Upper lobe of right lung (tissue), 1 donor: Measurements from ENCODE around the gene CDC14C. TPM values are rescaled to one million over a fixed set of nuclear protein-coding genes. Genes with fewer than 3 reads are reported as not detected.

Experiments used
- ATAC-seq: fragments of 200-7000 bp; cut with Tn5 transposase; one replicate; pipeline ENCODE4 v1.9.1; 2020; ENCODE audit warnings: mild to moderate bottlenecking, moderate library complexity
- DNase-seq: peaks from one replicate; pipeline ENCODE4 v3.0.0-alpha.2; 2020
- H3K27ac ChIP-seq: fragments of 200-600 bp; one replicate; pipeline ENCODE4 v1.8.0; 2022
- H3K27me3 ChIP-seq: fragments of 200-600 bp; one replicate; pipeline ENCODE4 v1.8.0; 2022; ENCODE audit warnings: mild to moderate bottlenecking
- H3K36me3 ChIP-seq: fragments of 200-600 bp; one replicate; pipeline ENCODE4 v1.8.0; 2022
- H3K4me1 ChIP-seq: fragments of 200-600 bp; one replicate; pipeline ENCODE4 v1.8.0; 2022
- H3K4me3 ChIP-seq: fragments of 200-600 bp; one replicate; pipeline ENCODE4 v1.8.0; 2022; ENCODE audit warnings: mild to moderate bottlenecking
- H3K9me3 ChIP-seq: fragments of 200-600 bp; one replicate; pipeline ENCODE4 v1.8.0; 2022
- CTCF ChIP-seq: fragments of 200-600 bp; IDR thresholded peaks from one replicate; pipeline ENCODE4 v1.8.0; 2022; ENCODE audit warnings: antibody characterized with exemption
- intact Hi-C: fragments of 100-400 bp; cut with DNase I; formaldehyde crosslinking; loops from one replicate; pipeline ENCODE4 v1.11.0; 2022
- total RNA-seq: library from RNA; stranded (reverse); fragmentation: NEBNext Ultra II Directional; extraction: Animal tissue kit (Norgen Biotek cat#: 25700); gene quantifications from one replicate; pipeline ENCODE4 v1.2.1, GENCODE V29; 2021
- donor health status: DM: no; HTN: yes; CAD: no; lungs with severe emphysema.

CDC14C gene
- total RNA-seq, 1 donor from 2014 or later: not detected

GRCh38 chr7:48932126-48932910 lies 8.0 kb downstream of the CDC14C start:
- ATAC-seq: no peak
- Histone ChIP-seq H3K27me3 (no peaks in the 10 kb centered on the region), H3K4me1 (no peaks in the 10 kb centered on the region), H3K9me3 (no peaks in the 10 kb centered on the region), H3K36me3 (no peaks in the 10 kb centered on the region), H3K27ac (no peak overlapping the region), H3K4me3 (no peak overlapping the region)
- intact Hi-C loops: no loop called here
- no peak for TF ChIP-seq CTCF
- DNase-seq: no peak

- no peak for ATAC-seq
- DNase-seq: no peak
- TF ChIP-seq CTCF: no peak
- H3K4me1 ChIP-seq: no peaks in the 10 kb centered on the region
- intact Hi-C loops: no loop called here
- H3K27ac ChIP-seq: no peak overlapping the region
- no peak overlapping the region for H3K4me3 ChIP-seq
- H3K36me3 ChIP-seq: no peaks in the 10 kb centered on the region
- no peaks in the 10 kb centered on the region for H3K9me3 ChIP-seq
- H3K27me3 ChIP-seq: no peaks in the 10 kb centered on the region
Measured at GRCh38 chr7:48933549-48934085, 9.3 kb downstream of the CDC14C start.

- no peaks in the 10 kb centered on the region for H3K9me3 ChIP-seq
- no peaks in the 10 kb centered on the region for H3K4me1 ChIP-seq
- H3K27me3 ChIP-seq: no peaks in the 10 kb centered on the region
- no peak overlapping the region for H3K27ac ChIP-seq
- ATAC-seq (no peak), DNase-seq (no peak)
- intact Hi-C loops: no loop called here
- no peak for TF ChIP-seq CTCF
- H3K36me3 ChIP-seq: no peaks in the 10 kb centered on the region
- H3K4me3 ChIP-seq: no peak overlapping the region
Measured at GRCh38 chr7:48938539-48939295, 14.4 kb downstream of the CDC14C start.

GRCh38 chr7:48943279-48943990 lies 19.1 kb downstream of the CDC14C start:
- Histone ChIP-seq H3K27me3 (no peaks in the 10 kb centered on the region), H3K4me1 (no peaks in the 10 kb centered on the region), H3K4me3 (no peak overlapping the region), H3K36me3 (no peaks in the 10 kb centered on the region), H3K27ac (no peak overlapping the region), H3K9me3 (no peaks in the 10 kb centered on the region)
- DNase-seq (no peak), ATAC-seq (no peak)
- intact Hi-C loops: no loop called here
- TF ChIP-seq CTCF: no peak

GRCh38 chr7:48955916-48956315 lies 31.6 kb downstream of the CDC14C start:
- ATAC-seq: no peak
- no peak for TF ChIP-seq CTCF
- Histone ChIP-seq H3K4me1 (no peaks in the 10 kb centered on the region), H3K4me3 (no peak overlapping the region), H3K27ac (no peak overlapping the region), H3K36me3 (no peaks in the 10 kb centered on the region), H3K9me3 (no peaks in the 10 kb centered on the region), H3K27me3 (no peaks in the 10 kb centered on the region)
- no peak for DNase-seq
- intact Hi-C loops: no loop called here
